GM15510 (cell line): Measurements from ENCODE around the gene DOK3.

ENCODE experiments used
- POLR2A ChIP-seq: IDR thresholded peaks from 3 replicates; pipeline ENCODE4 v1.6.1; 2011; ENCODE audit warnings: borderline replicate concordance; ENCODE audit not compliant: insufficient read length; ENCODE audit errors: extremely low read depth

Gene DOK3

GRCh38 chr5:177524539-177524900 lies 14.9 kb upstream of the DOK3 start:
- TF ChIP-seq POLR2A: no peak

GRCh38 chr5:177523711-177524538 lies 14.3 kb upstream of the DOK3 start:
- TF ChIP-seq POLR2A: no peak

- TF ChIP-seq POLR2A: no peak
These were observed 11.4 kb upstream of the DOK3 start for GRCh38 chr5:177520916-177521513.

- no peak for TF ChIP-seq POLR2A
These were observed 10.6 kb upstream of the DOK3 start for GRCh38 chr5:177520271-177520670.

- no peak for TF ChIP-seq POLR2A
These were observed 10.0 kb upstream of the DOK3 start for GRCh38 chr5:177519463-177520235.

GRCh38 chr5:177516601-177517568 lies 7.3 kb upstream of the DOK3 start, which contains the start of gene DDX41:
DDX41 (minus strand) TSS chr5:177516961; CDS start chr5:177516945, 16 bp downstream.
- peak; percentile 55 for TF ChIP-seq POLR2A

GRCh38 chr5:177515580-177515979 lies 6.0 kb upstream of the DOK3 start:
- TF ChIP-seq POLR2A: no peak

GRCh38 chr5:177514541-177514940 lies 4.9 kb upstream of the DOK3 start:
- no peak for TF ChIP-seq POLR2A

- no peak for TF ChIP-seq POLR2A
These were observed 3.9 kb upstream of the DOK3 start for GRCh38 chr5:177513500-177513899.

- no peak for TF ChIP-seq POLR2A
These were observed 3.2 kb upstream of the DOK3 start for GRCh38 chr5:177512736-177513380.

- no peak for TF ChIP-seq POLR2A
These were observed 2.4 kb upstream of the DOK3 start for GRCh38 chr5:177511796-177512675.

GRCh38 chr5:177511181-177511580 lies 1.6 kb upstream of the DOK3 start:
- TF ChIP-seq POLR2A: no peak

GRCh38 chr5:177510567-177511053 lies 984 bp upstream of the DOK3 start:
- peak; percentile 48 for TF ChIP-seq POLR2A
